ENCODE data around the gene AIFM2.
"Not testable (repeated sequence)": the region's sequence is repeated elsewhere in the genome, so short reads cannot be mapped to it uniquely, and the experiment has no call there.

AIFM2 gene

GRCh38 chr10:70132098-70133029 lies at the start of gene AIFM2:
Gene AIFM2, minus strand, starts transcription at chr10:70132825. Its CDS starts 8,741 bp downstream, at chr10:70124084.
- Histone ChIP-seq H3K9me3 (ENCODE audit: control insufficient read depth in 1 of 2, low read length in 2 of 2) (no peaks in the 10 kb centered on the region), H3K4me3 (ENCODE audit: low read depth in 1 of 2, low read length in 2 of 2) (peak within 1 kb of the TSS; percentile 85 to 87), H3K36me3 (ENCODE audit: control insufficient read depth in 1 of 2, insufficient read depth in 2 of 2, low read length in 2 of 2) (peaks cover 0 to 7% of the 10 kb centered on the region in 2 donors), H3K9ac (ENCODE audit: low read depth in 1 of 2, low read length in 2 of 2) (peak within 1 kb of the TSS; percentile 94 to 97), H3K4me1 (ENCODE audit: control insufficient read depth in 1 of 2, insufficient read depth in 2 of 2, low read length in 2 of 2) (peaks cover 18 to 26% of the 10 kb centered on the region in 2 donors), H3K27ac (ENCODE audit: low read depth, low read length) (peak within 1 kb of the TSS; percentile 57), H3K27me3 (ENCODE audit: control insufficient read depth in 1 of 2, insufficient read depth in 2 of 2, low read length in 2 of 2) (no peaks in the 10 kb centered on the region)

- not testable (repeated sequence) for H3K27me3 ChIP-seq (ENCODE audit: control insufficient read depth in 1 of 2, insufficient read depth in 2 of 2, low read length in 2 of 2); H3K4me1 ChIP-seq (ENCODE audit: control insufficient read depth in 1 of 2, insufficient read depth in 2 of 2, low read length in 2 of 2); H3K27ac ChIP-seq (ENCODE audit: low read depth, low read length); H3K9ac ChIP-seq (ENCODE audit: low read depth in 1 of 2, low read length in 2 of 2); H3K36me3 ChIP-seq (ENCODE audit: control insufficient read depth in 1 of 2, insufficient read depth in 2 of 2, low read length in 2 of 2); H3K4me3 ChIP-seq (ENCODE audit: low read depth in 1 of 2, low read length in 2 of 2); H3K9me3 ChIP-seq (ENCODE audit: control insufficient read depth in 1 of 2, low read length in 2 of 2)
These were observed 46.6 kb upstream of the AIFM2 start for GRCh38 chr10:70179209-70179608.

GRCh38 chr10:70178139-70178725 lies 45.6 kb upstream of the AIFM2 start:
- H3K36me3 ChIP-seq (ENCODE audit: control insufficient read depth in 1 of 2, insufficient read depth in 2 of 2, low read length in 2 of 2), result no peaks in the 10 kb centered on the region
- H3K27me3 ChIP-seq (ENCODE audit: control insufficient read depth in 1 of 2, insufficient read depth in 2 of 2, low read length in 2 of 2), result no peaks in the 10 kb centered on the region
- H3K4me1 ChIP-seq (ENCODE audit: control insufficient read depth in 1 of 2, insufficient read depth in 2 of 2, low read length in 2 of 2), result peaks cover 7 to 10% of the 10 kb centered on the region in 2 donors
- H3K4me3 ChIP-seq (ENCODE audit: low read depth in 1 of 2, low read length in 2 of 2), result no peak overlapping the region
- H3K27ac ChIP-seq (ENCODE audit: low read depth, low read length), result no peak overlapping the region
- no peak overlapping the region for H3K9ac ChIP-seq (ENCODE audit: low read depth in 1 of 2, low read length in 2 of 2)
- peaks cover 0 to 2% of the 10 kb centered on the region in 2 donors for H3K9me3 ChIP-seq (ENCODE audit: control insufficient read depth in 1 of 2, low read length in 2 of 2)

DNA sequence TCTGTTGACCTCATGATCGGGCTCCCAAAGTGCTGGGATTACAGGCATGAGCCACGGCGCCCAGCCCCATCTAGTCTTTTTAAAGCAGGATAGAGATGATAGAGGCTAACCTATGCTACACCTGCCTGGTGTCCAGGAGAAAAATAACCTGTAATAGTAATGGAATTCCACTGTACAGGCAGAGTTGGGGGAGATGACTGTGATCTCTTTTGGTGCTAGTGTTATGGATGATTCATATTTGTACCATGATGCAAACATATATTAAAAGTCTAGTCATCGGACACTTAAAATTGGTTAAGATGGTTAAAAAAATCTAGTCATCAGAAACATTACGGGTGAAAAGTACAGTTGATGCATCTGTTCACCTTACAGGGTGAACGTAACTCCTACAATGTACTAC lies 43.8 kb upstream of the AIFM2 start:
- H3K9me3 ChIP-seq (ENCODE audit: control insufficient read depth in 1 of 2, low read length in 2 of 2), result peaks cover 0 to 2% of the 10 kb centered on the region in 2 donors
- no peaks in the 10 kb centered on the region for H3K27me3 ChIP-seq (ENCODE audit: control insufficient read depth in 1 of 2, insufficient read depth in 2 of 2, low read length in 2 of 2)
- no peak overlapping the region for H3K4me3 ChIP-seq (ENCODE audit: low read depth in 1 of 2, low read length in 2 of 2)
- H3K27ac ChIP-seq (ENCODE audit: low read depth, low read length), result no peak overlapping the region
- H3K36me3 ChIP-seq (ENCODE audit: control insufficient read depth in 1 of 2, insufficient read depth in 2 of 2, low read length in 2 of 2), result no peaks in the 10 kb centered on the region
- no peak overlapping the region for H3K9ac ChIP-seq (ENCODE audit: low read depth in 1 of 2, low read length in 2 of 2)
- H3K4me1 ChIP-seq (ENCODE audit: control insufficient read depth in 1 of 2, insufficient read depth in 2 of 2, low read length in 2 of 2), result peaks cover 7 to 10% of the 10 kb centered on the region in 2 donors

GRCh38 chr10:70175516-70175915 lies 42.9 kb upstream of the AIFM2 start:
- Histone ChIP-seq H3K27me3 (ENCODE audit: control insufficient read depth in 1 of 2, insufficient read depth in 2 of 2, low read length in 2 of 2) (no peaks in the 10 kb centered on the region), H3K9ac (ENCODE audit: low read depth in 1 of 2, low read length in 2 of 2) (no peak overlapping the region), H3K4me3 (ENCODE audit: low read depth in 1 of 2, low read length in 2 of 2) (no peak overlapping the region), H3K36me3 (ENCODE audit: control insufficient read depth in 1 of 2, insufficient read depth in 2 of 2, low read length in 2 of 2) (no peaks in the 10 kb centered on the region), H3K9me3 (ENCODE audit: control insufficient read depth in 1 of 2, low read length in 2 of 2) (peaks cover 0 to 2% of the 10 kb centered on the region in 2 donors), H3K27ac (ENCODE audit: low read depth, low read length) (no peak overlapping the region), H3K4me1 (ENCODE audit: control insufficient read depth in 1 of 2, insufficient read depth in 2 of 2, low read length in 2 of 2) (peaks cover 7 to 10% of the 10 kb centered on the region in 2 donors)

DNA sequence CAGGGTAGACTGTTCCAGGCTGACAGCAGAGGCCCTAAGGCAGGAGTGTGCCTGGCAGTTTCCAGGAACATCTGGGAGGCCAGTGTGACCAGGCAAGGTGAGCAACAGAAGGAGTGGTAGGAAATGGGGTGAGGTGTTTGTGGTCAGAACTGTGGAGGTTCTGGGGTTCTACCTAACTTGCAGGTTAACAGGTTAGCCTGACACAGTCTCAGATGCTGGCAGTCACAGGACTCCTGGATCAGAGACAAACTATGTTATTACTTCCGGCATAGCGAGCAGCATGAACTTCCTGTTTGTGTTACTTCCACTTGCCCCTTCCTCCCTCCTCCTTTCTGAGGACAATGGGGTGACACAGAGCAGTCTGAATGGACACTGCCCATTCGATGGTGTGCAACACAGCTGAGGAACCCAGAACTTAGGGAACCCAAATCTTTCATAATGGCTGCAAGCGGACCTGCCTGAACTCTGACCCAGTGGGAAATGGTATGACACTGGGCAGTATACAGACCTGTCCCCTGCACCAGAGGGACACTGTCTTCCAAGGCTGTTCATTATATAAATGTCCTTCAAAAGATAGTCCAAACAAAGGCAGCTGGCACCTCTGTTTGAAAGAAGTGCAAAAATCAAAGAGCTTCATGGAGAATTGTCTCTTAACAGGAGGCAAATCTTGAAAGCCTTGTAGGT lies 41.6 kb upstream of the AIFM2 start:
- Histone ChIP-seq H3K9me3 (ENCODE audit: control insufficient read depth in 1 of 2, low read length in 2 of 2) (no peaks in the 10 kb centered on the region), H3K27me3 (ENCODE audit: control insufficient read depth in 1 of 2, insufficient read depth in 2 of 2, low read length in 2 of 2) (no peaks in the 10 kb centered on the region), H3K4me1 (ENCODE audit: control insufficient read depth in 1 of 2, insufficient read depth in 2 of 2, low read length in 2 of 2) (peaks cover 13 to 14% of the 10 kb centered on the region in 2 donors), H3K4me3 (ENCODE audit: low read depth in 1 of 2, low read length in 2 of 2) (peak overlapping the region in 1 of 2 donors; percentile 6), H3K9ac (ENCODE audit: low read depth in 1 of 2, low read length in 2 of 2) (peak overlapping the region in 1 of 2 donors; percentile 26), H3K27ac (ENCODE audit: low read depth, low read length) (peak overlapping the region; percentile 30), H3K36me3 (ENCODE audit: control insufficient read depth in 1 of 2, insufficient read depth in 2 of 2, low read length in 2 of 2) (no peaks in the 10 kb centered on the region)

GRCh38 chr10:70169649-70170364 lies 37.2 kb upstream of the AIFM2 start:
- Histone ChIP-seq H3K27me3 (ENCODE audit: control insufficient read depth in 1 of 2, insufficient read depth in 2 of 2, low read length in 2 of 2) (no peaks in the 10 kb centered on the region), H3K4me3 (ENCODE audit: low read depth in 1 of 2, low read length in 2 of 2) (peak overlapping the region; percentile 93), H3K4me1 (ENCODE audit: control insufficient read depth in 1 of 2, insufficient read depth in 2 of 2, low read length in 2 of 2) (peaks cover 20 to 34% of the 10 kb centered on the region in 2 donors), H3K27ac (ENCODE audit: low read depth, low read length) (peak overlapping the region; percentile 77), H3K36me3 (ENCODE audit: control insufficient read depth in 1 of 2, insufficient read depth in 2 of 2, low read length in 2 of 2) (peaks cover 5 to 11% of the 10 kb centered on the region in 2 donors), H3K9me3 (ENCODE audit: control insufficient read depth in 1 of 2, low read length in 2 of 2) (no peaks in the 10 kb centered on the region), H3K9ac (ENCODE audit: low read depth in 1 of 2, low read length in 2 of 2) (peak overlapping the region; percentile 92 to 98)

DNA sequence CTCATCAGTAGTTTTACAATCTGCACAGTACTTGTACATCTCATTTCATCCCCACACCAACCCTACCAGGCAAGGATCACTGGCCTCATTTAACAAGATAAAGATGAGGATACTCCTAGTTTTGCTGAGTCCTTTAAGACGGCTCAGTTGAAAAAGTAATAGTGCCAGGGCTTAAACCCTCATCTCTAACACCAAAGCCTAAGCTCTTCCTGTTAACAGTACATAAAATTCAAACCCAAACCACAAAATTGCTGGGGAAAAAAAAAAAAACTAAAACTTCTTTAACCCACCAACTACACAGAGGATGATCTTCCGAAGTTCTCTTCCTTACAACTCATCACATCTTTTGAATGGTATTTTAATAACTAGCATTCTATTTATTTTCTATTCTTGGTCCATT lies 36.4 kb upstream of the AIFM2 start:
- H3K4me1 ChIP-seq (ENCODE audit: control insufficient read depth in 1 of 2, insufficient read depth in 2 of 2, low read length in 2 of 2), result peaks cover 21 to 33% of the 10 kb centered on the region in 2 donors
- no peaks in the 10 kb centered on the region for H3K27me3 ChIP-seq (ENCODE audit: control insufficient read depth in 1 of 2, insufficient read depth in 2 of 2, low read length in 2 of 2)
- no peaks in the 10 kb centered on the region for H3K9me3 ChIP-seq (ENCODE audit: control insufficient read depth in 1 of 2, low read length in 2 of 2)
- peaks cover 5 to 11% of the 10 kb centered on the region in 2 donors for H3K36me3 ChIP-seq (ENCODE audit: control insufficient read depth in 1 of 2, insufficient read depth in 2 of 2, low read length in 2 of 2)
- peak overlapping the region; percentile 93 for H3K4me3 ChIP-seq (ENCODE audit: low read depth in 1 of 2, low read length in 2 of 2)
- no peak overlapping the region for H3K27ac ChIP-seq (ENCODE audit: low read depth, low read length)
- peak overlapping the region; percentile 16 to 98 for H3K9ac ChIP-seq (ENCODE audit: low read depth in 1 of 2, low read length in 2 of 2)

DNA sequence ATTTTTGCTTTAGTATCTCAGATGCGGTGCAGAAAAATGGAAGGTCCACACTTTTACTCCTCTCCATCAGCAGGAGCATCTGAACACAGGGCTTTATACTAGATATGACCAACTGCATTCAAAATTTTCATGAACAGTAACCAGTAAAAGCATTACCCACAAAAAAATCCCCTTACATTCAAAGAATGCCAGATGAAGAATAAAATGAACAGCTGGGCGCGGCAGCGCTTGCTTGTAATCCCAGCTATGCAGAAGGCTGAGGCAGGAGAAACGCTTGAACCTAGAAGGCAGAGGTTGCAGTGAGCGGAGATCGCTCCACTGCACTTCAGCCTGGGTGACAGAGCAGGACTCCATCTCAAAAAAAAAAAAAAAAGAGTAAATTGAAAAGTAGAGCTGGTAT lies 34.6 kb upstream of the AIFM2 start:
- Histone ChIP-seq H3K36me3 (ENCODE audit: control insufficient read depth in 1 of 2, insufficient read depth in 2 of 2, low read length in 2 of 2) (peaks cover 5 to 11% of the 10 kb centered on the region in 2 donors), H3K4me3 (ENCODE audit: low read depth in 1 of 2, low read length in 2 of 2) (no peak overlapping the region), H3K9me3 (ENCODE audit: control insufficient read depth in 1 of 2, low read length in 2 of 2) (no peaks in the 10 kb centered on the region), H3K9ac (ENCODE audit: low read depth in 1 of 2, low read length in 2 of 2) (no peak overlapping the region), H3K27ac (ENCODE audit: low read depth, low read length) (no peak overlapping the region), H3K27me3 (ENCODE audit: control insufficient read depth in 1 of 2, insufficient read depth in 2 of 2, low read length in 2 of 2) (no peaks in the 10 kb centered on the region), H3K4me1 (ENCODE audit: control insufficient read depth in 1 of 2, insufficient read depth in 2 of 2, low read length in 2 of 2) (peaks cover 29 to 40% of the 10 kb centered on the region in 2 donors)

All from duodenal mucosa (tissue), 2 donors.